Activated CD8-positive, alpha-beta memory T cell treated with anti-CD3 and anti-CD28 coated beads for 4 hours (primary cell): ENCODE results near the gene MRM2.

Experiments
- DNase-seq, 2 donors: peaks; one replicate each; pipeline ENCODE4 v3.0.0-alpha.2; 2020; ENCODE audit warnings: low read depth in 2 of 2

Gene MRM2

DNA sequence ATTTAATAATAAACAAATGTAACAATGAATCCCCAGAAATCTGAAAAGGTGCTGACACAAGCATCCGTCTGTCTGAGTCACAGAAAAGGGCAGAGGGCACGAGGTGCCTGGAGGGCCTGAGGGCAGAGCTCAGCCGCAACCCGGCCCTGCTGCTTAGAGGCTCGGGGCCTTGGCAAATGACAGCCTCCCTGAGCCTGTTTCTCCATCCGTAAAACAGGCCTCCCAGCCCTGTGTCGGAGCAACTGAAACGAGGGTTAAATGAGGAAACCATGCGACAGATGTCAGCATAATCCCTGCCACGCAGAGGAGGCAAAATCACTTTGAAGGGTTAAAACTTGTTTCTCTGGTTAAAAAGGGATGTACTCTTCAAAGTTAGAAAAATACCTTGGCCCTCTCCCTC is 24.9 kb upstream of the MRM2 start:
- DNase-seq = no peak

DNA sequence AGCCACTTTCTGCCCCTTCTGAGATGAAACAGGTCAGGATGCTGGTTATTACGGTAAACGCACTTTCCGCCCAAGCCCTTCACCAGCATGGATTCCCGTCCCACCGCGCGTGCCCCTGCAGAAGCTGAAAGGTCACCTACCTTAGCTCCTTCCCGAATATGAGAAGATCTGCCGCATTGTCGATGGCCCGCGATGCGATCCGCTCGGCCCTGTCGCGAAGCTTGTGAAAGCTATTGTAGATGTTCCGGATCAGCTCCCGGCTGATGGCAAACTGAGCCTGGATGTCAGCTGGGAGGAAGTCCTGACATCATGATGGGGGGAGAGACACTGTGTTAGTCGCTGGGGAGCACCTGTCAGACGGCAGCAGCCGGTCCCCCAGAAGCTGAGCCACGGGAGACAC is 22.2 kb upstream of the MRM2 start:
- no peak for DNase-seq

- DNase-seq = no peak
These were observed 21.2 kb upstream of the MRM2 start for GRCh38 chr7:2263176-2263575.

DNA sequence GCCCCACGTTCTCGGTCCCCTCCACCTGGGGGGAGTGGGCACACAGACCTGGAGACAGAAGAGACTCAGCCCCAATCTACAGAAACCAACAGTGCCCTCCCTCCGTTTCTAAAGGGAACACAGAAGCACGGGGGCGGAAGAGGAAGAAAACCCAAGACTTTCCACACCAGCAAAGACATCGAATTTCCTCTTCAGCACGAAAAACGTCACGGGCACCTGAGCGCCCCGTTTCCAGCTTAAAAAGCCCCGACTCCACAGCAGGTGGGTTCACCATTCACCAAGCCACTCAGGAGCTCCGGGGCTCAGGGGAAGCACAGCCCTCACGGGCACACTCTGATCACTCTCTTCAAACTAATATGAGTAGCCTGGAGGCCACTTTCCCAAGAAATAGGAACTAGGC is 19.6 kb upstream of the MRM2 start:
- no peak for DNase-seq

GRCh38 chr7:2260820-2261219 is 18.8 kb upstream of the MRM2 start:
- DNase-seq = no peak

DNA sequence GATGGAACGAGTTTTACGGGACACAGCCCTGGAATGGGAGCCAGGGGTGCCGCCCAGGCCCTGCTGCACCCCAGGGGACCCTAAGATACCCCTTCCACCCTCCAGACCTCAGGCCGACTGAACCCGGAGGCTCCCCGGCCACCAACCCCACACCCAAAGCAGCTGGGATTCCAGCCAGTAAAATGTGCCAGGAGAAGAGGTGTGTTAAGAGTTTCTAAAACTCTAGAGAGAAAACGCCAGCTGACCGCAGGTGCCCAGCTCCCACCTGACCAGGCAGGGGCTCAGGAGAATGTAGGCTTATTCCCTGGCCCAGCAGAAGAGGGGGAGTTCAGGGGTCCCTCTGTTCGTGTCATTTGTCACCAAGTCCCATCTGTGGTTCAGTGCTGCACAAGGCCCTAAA is 17.5 kb upstream of the MRM2 start:
- no peak for DNase-seq

- DNase-seq = no peak
These were observed 16.8 kb upstream of the MRM2 start for GRCh38 chr7:2258661-2259365.

- DNase-seq = no peak
These were observed 15.6 kb upstream of the MRM2 start for GRCh38 chr7:2257651-2258050.

GRCh38 chr7:2257046-2257551 is 15.1 kb upstream of the MRM2 start:
- no peak for DNase-seq

- no peak for DNase-seq
These were observed 14.5 kb upstream of the MRM2 start for GRCh38 chr7:2256306-2257045.

GRCh38 chr7:2255145-2256139 is 13.4 kb upstream of the MRM2 start:
- no peak for DNase-seq

DNA sequence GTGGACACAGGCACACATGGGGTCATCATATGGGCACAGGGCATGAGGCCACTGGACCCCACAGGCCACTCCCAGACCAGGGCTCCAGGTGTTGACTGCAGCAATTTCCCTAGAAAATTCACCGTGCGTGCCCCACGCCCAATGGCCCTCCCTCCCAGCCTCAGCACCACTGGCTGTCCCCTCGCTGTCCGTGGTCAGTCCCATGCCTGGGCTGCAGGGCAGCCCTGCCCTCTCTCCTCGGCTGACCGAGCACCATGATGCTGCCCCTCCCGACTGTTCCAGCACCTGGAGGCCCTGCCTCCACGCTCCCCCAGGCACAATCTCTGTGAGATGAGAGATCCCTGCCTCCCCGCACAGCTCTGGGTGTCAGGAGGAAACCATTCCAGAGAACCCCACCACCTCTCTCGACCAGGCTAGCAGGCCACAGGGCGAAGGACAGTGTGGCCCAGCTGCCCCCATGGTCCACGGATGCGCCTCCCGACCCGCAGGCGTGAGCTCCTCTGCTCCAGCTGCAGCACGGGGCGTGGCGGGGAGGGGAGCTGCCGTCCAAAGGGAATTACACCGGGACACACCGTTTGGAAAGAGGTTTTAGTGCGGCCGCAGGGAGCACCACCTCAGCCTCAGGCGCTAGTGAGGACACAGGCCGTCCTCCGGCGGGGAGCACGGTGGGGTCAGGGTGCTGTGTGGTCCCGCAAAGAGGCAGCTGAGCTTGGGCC is 12.6 kb upstream of the MRM2 start:
- DNase-seq = no peak

GRCh38 chr7:2253525-2254244 is 11.7 kb upstream of the MRM2 start:
- no peak for DNase-seq

DNA sequence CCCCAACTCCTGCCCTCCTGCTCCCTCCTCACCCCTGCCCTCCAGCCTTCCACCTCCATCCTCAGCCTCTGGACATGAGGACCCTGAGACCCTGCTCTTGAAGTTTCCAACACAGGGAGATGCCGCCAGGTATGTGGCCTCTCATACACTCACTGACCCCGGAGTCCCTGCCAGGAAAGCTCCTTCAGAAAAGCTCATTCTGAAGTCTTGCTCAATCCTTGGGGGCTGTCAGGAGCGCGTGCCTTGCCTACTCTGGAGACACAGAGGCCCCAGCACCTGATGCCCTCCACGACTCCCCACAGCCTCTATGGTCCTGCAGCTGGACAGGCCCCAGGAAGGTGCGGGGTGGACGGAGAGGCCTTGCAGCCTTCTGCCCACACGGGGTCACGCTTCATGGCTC is 11.0 kb upstream of the MRM2 start:
- DNase-seq = no peak

- no peak for DNase-seq
These were observed 10.1 kb upstream of the MRM2 start for GRCh38 chr7:2251841-2252771.

- DNase-seq = no peak
These were observed 9.4 kb upstream of the MRM2 start for GRCh38 chr7:2251381-2251780.

- no peak for DNase-seq
These were observed 7.8 kb upstream of the MRM2 start for GRCh38 chr7:2249744-2250323.

DNA sequence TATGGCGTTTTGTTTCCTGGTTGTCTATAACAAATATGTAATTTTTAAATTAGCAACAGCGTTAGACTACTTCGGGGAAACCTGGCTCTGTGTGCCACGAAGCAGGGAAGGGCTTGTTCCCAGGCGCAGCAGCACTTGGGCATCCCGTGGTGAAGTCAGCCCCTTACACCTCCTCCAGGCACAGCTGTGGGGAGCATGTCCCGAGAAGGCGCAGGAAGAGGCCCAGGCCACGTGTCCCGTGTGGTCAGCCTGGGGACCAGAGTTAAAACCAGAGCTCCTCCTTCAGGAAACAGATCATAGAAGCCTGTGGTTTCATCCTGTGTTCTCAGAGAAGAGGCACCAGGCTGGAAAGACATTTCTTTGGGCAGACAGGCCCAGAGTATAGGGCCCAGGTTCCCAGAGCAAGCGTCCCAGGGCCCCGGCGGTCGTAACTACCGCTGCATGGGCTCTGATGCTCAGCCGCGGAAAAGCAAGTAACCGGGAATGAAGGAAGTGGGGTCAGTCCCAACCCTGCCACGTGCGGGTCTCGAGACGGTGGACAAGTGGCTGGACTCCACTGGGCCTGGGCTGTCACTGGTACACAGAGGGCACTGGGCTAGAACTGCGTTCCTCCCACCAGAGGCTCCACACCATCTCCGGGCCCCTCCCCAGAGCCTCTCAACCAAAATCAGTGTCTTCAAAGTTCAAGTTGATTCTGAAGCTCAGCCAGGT is 7.1 kb upstream of the MRM2 start:
- no peak for DNase-seq
